ENCODE measurements around the gene SLC25A21. TPM values are rescaled to one million over a fixed set of nuclear protein-coding genes. Genes with fewer than 3 reads are reported as not detected.
A peak's percentile ranks its signal among the peaks of the same experiment; 100 is the strongest.

Gene SLC25A21
- total RNA-seq, 8 experiments from 2014 or later: 0.52 to 2.9 (median 1.4) TPM

- in situ Hi-C loops (cut with MboI; ENCODE audit: low pct_unique_long_range_greater_than_20kb in 2 of 9, low sequenced_read_pairs in 9 of 9, unreplicated experiment in 9 of 9): loop anchor here in 2 of 9 experiments (25.0 kb wide), 2 partner anchors 149 to 276 kb away; partner anchors contain the start of gene NKX2-1 (in 1 of the 2)
- Histone ChIP-seq H3K4me3 (peak within 1 kb of the TSS; percentile 7 to 35 (median 28)), H3K4me1 (replicated peaks in 1 of 2) (peaks cover 13 to 23% of the 10 kb centered on the region in 2 donors), H3K27ac (no peak within 1 kb of the TSS)
- 0 to 4% (median 0%) methylated on average over 4 to 14 of the region's 44 CpGs; no CpG with 5 or more reads in 1 of the 10 experiments for WGBS, 10 experiments
- ATAC-seq (replicated peaks in 6 of 8): peak; percentile 83 to 95 (median 90)
Measured at GRCh38 chr14:36661506-36662257, 510.7 kb downstream of the SLC25A21 start, which contains the start of gene PAX9. TSS of gene PAX9 (plus strand) at chr14:36661860. CDS start at chr14:36662090, 230 bp downstream.

- ATAC-seq (replicated peaks in 6 of 8): no peak
- H3K4me3 ChIP-seq: peak overlapping the region in 3 of 5 donors; percentile 28 to 35 (median 29)
- WGBS, 10 experiments: 3 to 80% (median 17%) methylated on average over 1 to 14 of the region's 35 CpGs; no CpG with 5 or more reads in 1 of the 10 experiments
- H3K27ac ChIP-seq: no peak overlapping the region
- in situ Hi-C loops (cut with MboI; ENCODE audit: low pct_unique_long_range_greater_than_20kb in 2 of 9, low sequenced_read_pairs in 9 of 9, unreplicated experiment in 9 of 9): loop anchor here in 2 of 9 experiments (25.0 kb wide), 2 partner anchors 149 to 276 kb away; partner anchors contain the start of gene NKX2-1 (in 1 of the 2)
- H3K4me1 ChIP-seq (replicated peaks in 1 of 2): peaks cover 13 to 29% of the 10 kb centered on the region in 2 donors
Measured at GRCh38 chr14:36660736-36661505, 511.5 kb downstream of the SLC25A21 start.

- WGBS, 10 experiments: 4 to 93% (median 16%) methylated on average over 1 to 15 of the region's 19 CpGs
- in situ Hi-C loops (cut with MboI; ENCODE audit: low pct_unique_long_range_greater_than_20kb in 2 of 9, low sequenced_read_pairs in 9 of 9, unreplicated experiment in 9 of 9): loop anchor here in 4 of 9 experiments (10.0 to 25.0 kb wide), 4 partner anchors 95 to 277 kb away; partner anchors contain the start of gene NKX2-1 (in 1 of the 4)
- Histone ChIP-seq H3K4me3 (no peak overlapping the region), H3K27ac (no peak overlapping the region), H3K4me1 (replicated peaks in 1 of 2) (peaks cover 13 to 29% of the 10 kb centered on the region in 2 donors)
- no peak for ATAC-seq (replicated peaks in 6 of 8)
Measured at GRCh38 chr14:36659822-36660735, 512.3 kb downstream of the SLC25A21 start.

GRCh38 chr14:36659010-36659821 lies 513.2 kb downstream of the SLC25A21 start:
- in situ Hi-C loops (cut with MboI; ENCODE audit: low pct_unique_long_range_greater_than_20kb in 2 of 9, low sequenced_read_pairs in 9 of 9, unreplicated experiment in 9 of 9): loop anchor here in 4 of 9 experiments (10.0 to 25.0 kb wide), 4 partner anchors 96 to 278 kb away; partner anchors contain the start of gene NKX2-1 (in 1 of the 4)
- Histone ChIP-seq H3K4me3 (no peak overlapping the region), H3K4me1 (replicated peaks in 1 of 2) (peaks cover 13 to 29% of the 10 kb centered on the region in 2 donors)

GRCh38 chr14:36658123-36659009 lies 514.0 kb downstream of the SLC25A21 start:
- Histone ChIP-seq H3K27ac (no peak overlapping the region), H3K4me3 (no peak overlapping the region), H3K4me1 (replicated peaks in 1 of 2) (peaks cover 13 to 22% of the 10 kb centered on the region in 2 donors)
- in situ Hi-C loops (cut with MboI; ENCODE audit: low pct_unique_long_range_greater_than_20kb in 2 of 9, low sequenced_read_pairs in 9 of 9, unreplicated experiment in 9 of 9): loop anchor here in 4 of 9 experiments (10.0 to 25.0 kb wide), 4 partner anchors 96 to 279 kb away; partner anchors contain the start of gene NKX2-1 (in 1 of the 4)
- ATAC-seq (replicated peaks in 6 of 8): no peak
- 0 to 40% (median 14%) methylated on average over 1 to 11 of the region's 55 CpGs; no CpG with 5 or more reads in 2 of the 10 experiments for WGBS, 10 experiments

More at GRCh38 chr14:36659010-36659821, 513.2 kb downstream of the SLC25A21 start:
- ATAC-seq (replicated peaks in 6 of 8): no peak
- no peak overlapping the region for H3K27ac ChIP-seq
- 0 to 97% (median 36%) methylated on average over 1 to 11 of the region's 35 CpGs; no CpG with 5 or more reads in 2 of the 10 experiments for WGBS, 10 experiments

- peak in 4 of 8 experiments; percentile 2 to 29 (median 12) for ATAC-seq (replicated peaks in 6 of 8)
Measured at GRCh38 chr14:36657399-36658122, 514.8 kb downstream of the SLC25A21 start.

DNA sequence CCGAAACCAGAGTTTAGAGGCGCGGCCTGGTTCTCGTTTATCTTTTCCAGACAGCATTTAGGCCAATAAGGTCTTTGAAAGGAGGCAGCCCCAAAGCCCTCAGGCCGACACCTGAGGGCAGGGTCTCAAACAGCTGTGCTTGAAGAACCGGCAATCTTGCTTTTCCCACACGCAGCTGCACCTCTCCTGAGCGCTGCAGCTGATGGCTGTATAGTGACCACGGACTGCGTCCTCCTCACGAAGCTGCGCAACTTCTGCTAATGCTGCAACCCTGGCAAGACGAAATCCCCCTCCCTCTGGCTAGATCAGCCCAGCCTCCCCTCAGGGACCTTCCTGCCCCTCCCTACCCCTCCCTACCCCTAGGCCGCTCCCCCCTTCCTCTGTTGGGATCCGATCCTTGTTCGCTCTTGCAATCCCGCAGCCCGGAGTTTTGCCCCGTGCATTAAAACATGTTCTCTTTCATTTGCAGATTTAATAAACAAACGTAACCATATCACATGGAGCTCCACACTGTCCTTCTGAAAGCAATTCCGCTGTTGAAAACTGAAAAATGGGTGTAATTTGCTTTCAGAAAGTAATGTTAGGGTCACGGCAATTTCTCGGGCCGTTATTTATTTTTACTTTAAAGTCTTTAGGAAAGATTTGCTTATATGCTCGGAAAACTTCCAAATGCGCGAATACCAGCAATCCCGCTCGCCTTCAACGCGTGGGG lies 515.6 kb downstream of the SLC25A21 start:
- in situ Hi-C loops (cut with MboI; ENCODE audit: low pct_unique_long_range_greater_than_20kb in 2 of 9, low sequenced_read_pairs in 9 of 9, unreplicated experiment in 9 of 9): loop anchor here in 4 of 9 experiments (10.0 to 25.0 kb wide), 4 partner anchors 98 to 280 kb away; partner anchors contain the start of gene NKX2-1 (in 1 of the 4)

More at GRCh38 chr14:36657399-36658122, 514.8 kb downstream of the SLC25A21 start:
- 0 to 21% (median 1%) methylated on average over 3 to 19 of the region's 55 CpGs; no CpG with 5 or more reads in 2 of the 10 experiments for WGBS, 10 experiments
- Histone ChIP-seq H3K4me3 (peak overlapping the region in 2 of 5 donors; percentile 9 to 14), H3K4me1 (replicated peaks in 1 of 2) (peaks cover 11 to 14% of the 10 kb centered on the region in 2 donors), H3K27ac (no peak overlapping the region)
- in situ Hi-C loops (cut with MboI; ENCODE audit: low pct_unique_long_range_greater_than_20kb in 2 of 9, low sequenced_read_pairs in 9 of 9, unreplicated experiment in 9 of 9): loop anchor here in 4 of 9 experiments (10.0 to 25.0 kb wide), 4 partner anchors 97 to 280 kb away; partner anchors contain the start of gene NKX2-1 (in 1 of the 4)

GRCh38 chr14:36655963-36656686 lies 516.3 kb downstream of the SLC25A21 start:
- WGBS, 10 experiments: 0 to 40% (median 3%) methylated on average over 1 to 17 of the region's 48 CpGs; no CpG with 5 or more reads in 3 of the 10 experiments
- H3K4me1 ChIP-seq (replicated peaks in 1 of 2): peaks cover 6 to 12% of the 10 kb centered on the region in 2 donors
- in situ Hi-C loops (cut with MboI; ENCODE audit: low pct_unique_long_range_greater_than_20kb in 2 of 9, low sequenced_read_pairs in 9 of 9, unreplicated experiment in 9 of 9): loop anchor here in 4 of 9 experiments (10.0 to 25.0 kb wide), 4 partner anchors 99 to 281 kb away; partner anchors contain the start of gene NKX2-1 (in 1 of the 4)
- no peak overlapping the region for H3K27ac ChIP-seq
- ATAC-seq (replicated peaks in 6 of 8): peak in 7 of 8 experiments; percentile 37 to 56 (median 50)
- H3K4me3 ChIP-seq: peak overlapping the region in 1 of 5 donors; percentile 5

More for the DNA sequence above, 515.6 kb downstream of the SLC25A21 start:
- peak overlapping the region in 1 of 5 donors; percentile 14 for H3K4me3 ChIP-seq
- peak in 2 of 8 experiments; percentile 2 to 21 for ATAC-seq (replicated peaks in 6 of 8)
- H3K27ac ChIP-seq: no peak overlapping the region
- peaks cover 6 to 12% of the 10 kb centered on the region in 2 donors for H3K4me1 ChIP-seq (replicated peaks in 1 of 2)
- WGBS, 10 experiments: 0 to 57% (median 15%) methylated on average over 2 to 12 of the region's 31 CpGs; no CpG with 5 or more reads in 1 of the 10 experiments

Measured in motor neuron (in vitro differentiated cells).